Cardiac fibroblast (primary cell): ENCODE results near the gene SPATA46.

ENCODE experiments used
- DNase-seq, 2 donors: peaks; one replicate each; pipeline versions ENCODE4 v3.0.0 to v3.0.0-alpha.2; 2010; ENCODE audit warnings: low read depth in 2 of 2
- H3K4me3 ChIP-seq, 2 donors: replicated peaks in 1 of 2; 1 replicate in 1 of 2; 2 replicates in 1 of 2; pipeline ENCODE4 v1.5.1; 2011; ENCODE audit warnings: low read depth in 2 of 2, low read length in 2 of 2, mild to moderate bottlenecking in 2 of 2, moderate library complexity in 1 of 2
- TF ChIP-seq, protein P1 (sequence below): IDR thresholded peaks from one replicate; pipeline ENCODE4 v1.5.1; 2011; ENCODE audit warnings: low read depth, mild to moderate bottlenecking, low read length, inconsistent platforms

Gene SPATA46

DNA sequence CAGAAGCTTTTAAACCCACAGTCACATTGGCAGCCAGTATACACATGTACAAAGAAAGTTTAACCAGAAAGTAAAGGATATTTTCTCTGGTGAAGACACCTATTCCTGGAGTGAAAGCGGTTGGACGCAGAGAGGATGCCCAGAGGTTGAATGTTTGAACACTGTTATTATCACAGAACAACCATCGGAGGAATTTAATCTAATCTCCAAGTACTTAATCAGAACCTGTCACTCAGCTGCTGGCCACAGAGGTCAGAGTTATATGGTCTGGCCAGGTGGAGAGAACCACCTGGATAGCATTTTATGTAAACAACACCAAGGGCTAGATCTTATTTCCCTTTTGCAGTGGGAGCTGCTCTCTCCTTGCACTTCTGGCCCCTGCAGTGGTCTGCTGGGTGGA, 29.4 kb downstream of the SPATA46 start:
- TF ChIP-seq, protein P1, sequence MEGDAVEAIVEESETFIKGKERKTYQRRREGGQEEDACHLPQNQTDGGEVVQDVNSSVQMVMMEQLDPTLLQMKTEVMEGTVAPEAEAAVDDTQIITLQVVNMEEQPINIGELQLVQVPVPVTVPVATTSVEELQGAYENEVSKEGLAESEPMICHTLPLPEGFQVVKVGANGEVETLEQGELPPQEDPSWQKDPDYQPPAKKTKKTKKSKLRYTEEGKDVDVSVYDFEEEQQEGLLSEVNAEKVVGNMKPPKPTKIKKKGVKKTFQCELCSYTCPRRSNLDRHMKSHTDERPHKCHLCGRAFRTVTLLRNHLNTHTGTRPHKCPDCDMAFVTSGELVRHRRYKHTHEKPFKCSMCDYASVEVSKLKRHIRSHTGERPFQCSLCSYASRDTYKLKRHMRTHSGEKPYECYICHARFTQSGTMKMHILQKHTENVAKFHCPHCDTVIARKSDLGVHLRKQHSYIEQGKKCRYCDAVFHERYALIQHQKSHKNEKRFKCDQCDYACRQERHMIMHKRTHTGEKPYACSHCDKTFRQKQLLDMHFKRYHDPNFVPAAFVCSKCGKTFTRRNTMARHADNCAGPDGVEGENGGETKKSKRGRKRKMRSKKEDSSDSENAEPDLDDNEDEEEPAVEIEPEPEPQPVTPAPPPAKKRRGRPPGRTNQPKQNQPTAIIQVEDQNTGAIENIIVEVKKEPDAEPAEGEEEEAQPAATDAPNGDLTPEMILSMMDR: no peak
- no peak for DNase-seq
- H3K4me3 ChIP-seq: no peak overlapping the region

DNA sequence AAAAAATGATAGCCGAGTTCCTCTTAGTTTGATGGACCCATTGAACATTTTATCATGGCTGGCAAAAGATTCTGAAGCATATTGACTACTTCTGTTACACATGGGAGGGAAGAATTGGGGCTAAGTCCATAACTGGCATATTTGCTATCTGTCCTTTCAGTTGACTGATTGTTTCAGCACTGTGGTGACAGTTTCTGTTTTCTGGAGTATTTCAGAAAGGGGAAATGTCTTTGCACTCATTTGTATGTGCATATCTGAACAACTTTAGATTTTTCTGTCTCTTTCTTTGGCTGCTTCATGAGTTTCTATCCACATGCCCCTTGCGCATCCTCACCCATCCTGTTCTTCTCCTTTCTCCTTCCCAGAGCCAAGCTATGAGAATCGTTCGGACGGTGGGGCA, 33.2 kb downstream of the SPATA46 start:
- H3K4me3 ChIP-seq: no peak overlapping the region
- TF ChIP-seq, protein P1: no peak
- no peak for DNase-seq

DNA sequence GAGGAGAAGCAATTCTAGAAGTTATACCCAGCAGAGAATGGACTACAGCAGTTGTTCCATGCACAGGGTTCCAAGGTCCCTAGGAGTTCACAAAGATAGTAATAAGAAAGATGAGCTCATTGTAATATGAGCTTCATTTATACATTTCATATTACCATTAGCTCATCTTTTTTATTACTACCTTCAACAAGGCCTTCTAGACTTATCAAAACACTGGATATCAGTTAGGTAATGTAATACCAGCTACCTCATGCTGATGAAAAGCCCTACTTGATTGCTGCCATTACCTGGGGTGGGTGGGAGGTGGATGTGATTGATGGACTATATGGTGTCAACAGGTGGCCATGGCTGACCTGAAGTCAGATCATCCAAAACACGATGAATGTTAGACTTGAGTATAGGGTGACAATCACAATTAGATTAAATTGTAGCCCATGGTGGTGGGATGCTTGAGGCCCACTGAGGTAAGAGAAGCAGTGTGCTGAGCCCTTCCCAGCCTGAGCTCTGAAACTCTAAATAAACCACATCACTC, 34.1 kb downstream of the SPATA46 start:
- H3K4me3 ChIP-seq: no peak overlapping the region
- TF ChIP-seq, protein P1: no peak
- no peak for DNase-seq

DNA sequence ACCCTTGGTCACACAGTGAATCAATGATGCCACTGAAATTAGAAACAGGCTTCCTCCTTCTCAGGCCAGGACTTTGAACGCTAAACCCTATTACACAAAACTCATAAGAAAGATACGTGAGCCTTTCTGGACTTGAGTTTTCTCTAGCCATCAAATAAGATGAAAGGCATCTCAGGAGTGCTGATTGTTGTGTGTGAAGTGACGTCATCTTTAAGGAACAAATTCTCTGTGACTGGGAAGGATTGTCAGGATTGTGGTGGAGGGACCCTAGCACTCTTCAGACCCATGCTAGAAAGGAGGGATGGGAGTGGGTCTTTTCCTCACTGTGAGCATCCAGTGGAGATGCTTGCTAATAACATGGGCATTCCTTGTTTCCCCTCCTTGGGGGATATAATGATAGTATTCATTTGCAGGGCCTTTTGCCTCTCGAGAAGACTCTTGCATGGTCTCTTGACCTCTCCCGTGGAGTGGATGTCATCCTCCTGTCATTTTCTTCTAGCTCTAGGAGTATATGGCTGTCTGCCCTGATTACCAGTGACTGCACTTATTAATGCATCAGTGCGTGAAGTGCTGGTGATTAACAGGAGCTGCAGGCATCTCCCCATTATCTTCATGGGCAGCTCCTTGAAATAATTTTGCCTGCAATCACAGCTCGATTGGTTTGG, 39.9 kb downstream of the SPATA46 start:
- H3K4me3 ChIP-seq: no peak overlapping the region
- no peak for DNase-seq
- TF ChIP-seq, protein P1: no peak

DNA sequence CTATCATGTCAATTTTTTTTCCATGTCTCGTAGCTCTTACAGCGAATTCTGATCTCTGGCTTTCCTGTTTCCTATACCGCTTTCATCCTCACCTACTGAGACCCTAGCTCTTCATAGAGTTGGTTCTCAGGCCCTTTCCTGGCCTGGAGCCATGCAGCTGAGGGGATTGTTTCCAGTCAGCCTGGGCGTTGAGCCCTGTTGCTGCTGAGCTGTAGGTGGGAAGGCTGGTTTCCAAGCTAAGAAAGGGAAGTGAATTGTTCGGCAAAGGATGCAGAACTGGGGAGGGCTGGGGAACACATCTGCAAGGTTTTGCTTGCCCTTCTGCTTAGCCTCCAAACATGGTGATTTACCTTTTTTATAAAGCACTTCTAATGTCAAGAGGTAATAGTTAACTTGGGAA, 41.5 kb downstream of the SPATA46 start:
- DNase-seq: peak in 1 of 2 donors; percentile 33
- TF ChIP-seq, protein P1: no peak

DNA sequence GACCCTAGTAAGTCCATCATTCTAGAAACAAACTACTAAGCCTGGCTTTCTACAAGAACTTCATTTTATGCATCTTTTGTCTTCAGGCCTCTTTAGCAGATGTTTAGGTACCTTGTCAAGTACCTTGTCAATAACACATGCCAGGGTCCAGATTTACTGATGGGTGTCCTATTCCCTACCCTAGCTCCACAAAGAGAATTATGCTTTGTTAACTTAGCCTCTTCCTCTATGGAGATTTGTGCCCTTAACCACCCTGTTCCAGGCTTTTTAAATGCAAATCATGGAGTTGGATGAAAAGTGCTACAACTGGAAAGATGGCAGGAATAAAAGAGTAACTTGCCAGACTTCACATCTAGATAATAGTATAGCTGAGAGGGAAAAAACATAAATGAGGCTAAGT, 42.7 kb downstream of the SPATA46 start:
- H3K4me3 ChIP-seq: no peak overlapping the region
- TF ChIP-seq, protein P1: no peak
- DNase-seq: no peak

More for the DNA sequence above, 41.5 kb downstream of the SPATA46 start:
- no peak overlapping the region for H3K4me3 ChIP-seq
